Naive thymus-derived CD8-positive, alpha-beta T cell (primary cell): ENCODE data around the gene PNPO. TPM values are rescaled to one million over a fixed set of nuclear protein-coding genes. Genes with fewer than 3 reads are reported as not detected.

Experiments used
- ATAC-seq, 2 donors: fragments of 150-1000 bp; cut with Tn5 transposase in 1 of 2; sonication (Bioruptor Pico), chemical (Tn5 transposase) in 1 of 2; 1 replicate in 1 of 2; 2 replicates in 1 of 2; pipeline ENCODE4 v1.10.0; 2021; ENCODE audit warnings: mild to moderate bottlenecking in 2 of 2, moderate library complexity in 2 of 2
- POLR2A ChIA-PET: fragments of 350-600 bp; sonication (Branson Sonifier 250); formaldehyde crosslinking; loops from one replicate; lab custom pipeline; 2021; ENCODE audit warnings: antibody characterized with exemption; lab: Charles Lee
- DNase-seq, 10 donors: peaks; one replicate each; pipeline versions ENCODE4 v3.0.0 to v3.0.0-alpha.2; 2020 to 2022
- H3K27ac Mint-ChIP-seq, 10 donors: one replicate each; pipeline ENCODE4 v1.8.0; 2020 to 2022; ENCODE audit warnings: mild to moderate bottlenecking in 10 of 10, mixed read lengths in 10 of 10, moderate library complexity in 4 of 10, inconsistent platforms in 1 of 10
- H3K27me3 Mint-ChIP-seq, 5 donors: one replicate each; pipeline ENCODE4 v1.8.0; 2021 to 2022; ENCODE audit warnings: mixed read lengths in 5 of 5
- H3K36me3 Mint-ChIP-seq, 3 donors: one replicate each; pipeline ENCODE4 v1.8.0; 2020 to 2022; ENCODE audit warnings: mixed read lengths in 3 of 3, mild to moderate bottlenecking in 2 of 3, inconsistent platforms in 1 of 3
- H3K4me1 Mint-ChIP-seq, 4 donors: one replicate each; pipeline ENCODE4 v1.8.0; 2021 to 2022; ENCODE audit warnings: mixed read lengths in 4 of 4
- H3K4me3 Mint-ChIP-seq, 10 donors: one replicate each; pipeline ENCODE4 v1.8.0; 2020 to 2022; ENCODE audit warnings: mild to moderate bottlenecking in 10 of 10, mixed read lengths in 10 of 10, moderate library complexity in 6 of 10, inconsistent platforms in 1 of 10
- H3K9me3 Mint-ChIP-seq, 9 donors: one replicate each; pipeline ENCODE4 v1.8.0; 2020 to 2022; ENCODE audit warnings: mixed read lengths in 9 of 9, mild to moderate bottlenecking in 3 of 9, inconsistent platforms in 1 of 9, moderate library complexity in 1 of 9
- polyA plus RNA-seq, 3 donors: library from polyadenylated mRNA; unstranded; fragments of 300-500 nt; fragmentation: Illumina TruSeq; gene quantifications; one replicate each; pipeline ENCODE4 v1.2.3, GENCODE V29; 2021
- total RNA-seq, 8 experiments: library from RNA in 2 of 8; stranded (reverse) in 2 of 8; gene quantifications; one replicate each; pipeline ENCODE4 v1.2.3 and lab custom pipeline; 2021 to 2026

Gene PNPO
- total and polyA plus RNA-seq, 5 experiments from 2014 or later, result 17.2 to 31.8 (median 26.0) TPM

DNA sequence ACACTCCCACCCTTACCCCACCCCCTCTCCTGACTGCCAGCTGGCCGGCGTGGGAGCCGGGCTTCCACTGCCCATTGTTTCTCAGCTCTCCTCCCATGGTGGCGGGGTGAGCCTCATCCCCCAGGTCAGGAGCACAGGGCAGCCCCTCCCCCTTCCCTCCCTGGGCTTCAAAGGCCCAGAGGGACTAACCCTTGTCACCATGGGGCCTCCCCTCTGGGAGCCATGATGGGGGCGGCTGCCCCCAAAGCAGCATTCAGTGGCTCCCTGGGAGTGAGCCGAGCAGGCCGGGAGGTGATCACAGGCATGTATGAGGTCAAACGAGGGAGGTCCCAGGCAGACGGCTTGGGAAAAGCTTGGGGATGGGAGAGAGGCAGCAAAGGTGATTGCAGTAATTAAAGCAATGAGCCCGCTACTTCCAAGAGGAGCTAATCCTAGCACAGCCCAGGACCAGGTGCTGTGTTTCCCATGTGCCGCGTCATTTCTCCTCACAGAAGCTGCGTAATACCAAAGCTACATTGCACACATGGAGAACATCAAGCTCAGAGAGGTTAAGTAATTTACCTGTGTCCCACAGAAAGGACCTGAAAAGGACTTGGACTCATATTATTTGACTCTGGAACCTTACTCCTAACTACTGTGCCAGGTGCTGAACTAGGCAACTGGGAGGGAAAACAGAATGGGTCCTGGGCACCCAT is 54.0 kb downstream of the PNPO start:
- peaks cover 0 to 5% (median 0%) of the 10 kb centered on the region in 5 donors for H3K27me3 Mint-ChIP-seq
- H3K27ac Mint-ChIP-seq, result no peak overlapping the region
- no peak for ATAC-seq
- DNase-seq, result no peak
- H3K9me3 Mint-ChIP-seq, result no peaks in the 10 kb centered on the region
- POLR2A ChIA-PET, result no interaction called here
- H3K4me3 Mint-ChIP-seq, result no peak overlapping the region
- H3K36me3 Mint-ChIP-seq, result no peaks in the 10 kb centered on the region
- H3K4me1 Mint-ChIP-seq, result peaks cover 0 to 6% (median 6%) of the 10 kb centered on the region in 4 donors

DNA sequence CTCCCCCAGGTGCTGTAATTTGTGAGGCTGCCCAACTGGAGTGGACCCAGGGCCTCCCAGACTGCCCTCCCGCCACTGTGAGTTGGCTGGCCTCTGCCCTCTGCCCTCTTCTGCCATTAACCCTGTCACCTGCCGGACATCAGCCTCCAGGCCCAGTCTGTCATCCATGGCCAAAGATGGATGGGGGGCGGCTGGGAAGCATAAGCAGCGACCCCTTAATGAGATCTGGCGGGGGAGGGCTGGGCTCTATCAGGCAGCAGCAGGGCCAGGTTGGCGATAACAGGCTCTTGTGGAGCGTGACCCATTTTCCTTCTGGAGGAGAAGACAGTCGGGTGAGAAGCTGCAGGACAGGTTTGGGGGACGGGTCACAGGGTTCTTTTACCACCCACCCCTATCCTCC is 54.8 kb downstream of the PNPO start:
- Mint-ChIP-seq H3K9me3 (no peaks in the 10 kb centered on the region), H3K4me1 (peaks cover 0 to 8% (median 6%) of the 10 kb centered on the region in 4 donors), H3K27me3 (peaks cover 0 to 5% (median 0%) of the 10 kb centered on the region in 5 donors), H3K4me3 (no peak overlapping the region), H3K27ac (no peak overlapping the region), H3K36me3 (no peaks in the 10 kb centered on the region)
- no peak for DNase-seq
- POLR2A ChIA-PET, result interaction anchor here (0.7 kb wide), 1 partner anchor 119 kb away, joined by 3 read pairs; no protein-coding TSS in a partner anchor
- no peak for ATAC-seq

DNA sequence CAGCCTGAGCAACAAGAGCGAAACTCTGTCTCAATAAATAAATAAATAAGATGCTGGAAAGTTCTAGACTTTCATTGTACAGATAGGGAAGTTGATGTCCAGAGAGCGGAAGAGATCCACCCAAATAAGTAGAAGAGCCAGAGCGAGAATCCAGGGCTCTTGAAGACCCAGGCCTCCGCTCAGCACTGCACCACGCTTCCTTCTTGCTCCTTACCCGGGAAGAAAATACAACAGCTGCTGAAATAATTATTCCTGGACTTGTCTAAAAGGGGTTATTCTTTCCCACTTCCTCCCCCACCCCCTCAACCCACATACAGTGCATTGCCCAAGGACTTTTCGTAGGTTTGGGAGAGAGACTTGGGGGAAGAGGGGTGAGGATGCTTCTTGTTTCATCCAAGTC is 56.2 kb downstream of the PNPO start:
- no peak for DNase-seq
- POLR2A ChIA-PET, result no interaction called here
- H3K27me3 Mint-ChIP-seq, result peaks cover 0 to 7% (median 0%) of the 10 kb centered on the region in 5 donors
- H3K9me3 Mint-ChIP-seq, result no peaks in the 10 kb centered on the region
- peaks cover 0 to 12% (median 6%) of the 10 kb centered on the region in 4 donors for H3K4me1 Mint-ChIP-seq
- H3K36me3 Mint-ChIP-seq, result no peaks in the 10 kb centered on the region
- no peak overlapping the region for H3K4me3 Mint-ChIP-seq
- no peak for ATAC-seq
- H3K27ac Mint-ChIP-seq, result no peak overlapping the region

DNA sequence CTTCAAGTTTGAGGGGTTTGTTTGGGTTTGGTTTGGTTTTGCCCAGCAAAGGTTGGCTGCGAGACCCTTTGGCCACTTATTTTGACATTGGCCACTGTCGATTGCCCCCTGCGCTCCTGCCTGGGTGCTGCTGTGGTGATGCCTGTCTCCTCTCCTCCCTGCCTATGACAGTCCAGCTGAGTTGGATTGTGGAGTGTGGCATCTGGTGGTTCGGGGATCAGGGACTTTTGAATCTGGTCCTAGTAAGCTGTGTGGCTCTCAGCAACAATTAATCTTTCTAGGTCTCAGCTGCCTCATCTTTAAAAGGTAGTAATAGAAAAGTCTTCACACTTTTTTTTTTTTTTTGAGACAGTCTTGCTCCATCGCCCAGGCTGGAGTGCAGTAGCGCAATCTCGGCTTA is 56.7 kb downstream of the PNPO start:
- ATAC-seq (no peak), DNase-seq (no peak)
- Mint-ChIP-seq H3K27me3 (peaks cover 0 to 7% (median 0%) of the 10 kb centered on the region in 5 donors), H3K4me1 (peaks cover 0 to 15% (median 6%) of the 10 kb centered on the region in 4 donors), H3K36me3 (no peaks in the 10 kb centered on the region), H3K4me3 (no peak overlapping the region), H3K9me3 (no peaks in the 10 kb centered on the region), H3K27ac (no peak overlapping the region)
- POLR2A ChIA-PET, result no interaction called here

Other genes starting within 250 kb of the PNPO start
- gene TBKBP1, start 247.4 kb upstream of the PNPO start, total RNA-seq, result 1 to 10 TPM; 1.4 to 3.1 TPM
- gene TBKBP1, start 247.4 kb upstream of the PNPO start, polyA plus RNA-seq, result under 1 TPM in 2 of 3 donors, not detected in 1; 0.07 to 0.59 TPM
- gene TBX21, start 208.3 kb upstream of the PNPO start, total RNA-seq, result 1 to 10 TPM; 1.6 to 2.1 TPM
- 10 to 100 TPM in 1 of 3 donors, 1 to 10 TPM in 1, under 1 TPM in 1; 0.42 to 27.4 (median 1.3) TPM for gene TBX21, start 208.3 kb upstream of the PNPO start, polyA plus RNA-seq
- gene OSBPL7, start 119.8 kb upstream of the PNPO start, total RNA-seq, result 10 to 100 TPM; 38.8 to 48.1 TPM
- gene OSBPL7, start 119.8 kb upstream of the PNPO start, polyA plus RNA-seq, result 1 to 10 TPM; 3.6 to 6.8 (median 4.4) TPM
- gene MRPL10, start 110.0 kb upstream of the PNPO start, total RNA-seq, result 10 to 100 TPM; 38.2 to 41.8 TPM
- 10 to 100 TPM; 38.3 to 68.5 (median 38.3) TPM for gene MRPL10, start 110.0 kb upstream of the PNPO start, polyA plus RNA-seq
- gene LRRC46, start 109.9 kb upstream of the PNPO start, total RNA-seq, result under 1 TPM; 0.29 to 0.85 TPM
- under 1 TPM; 0.43 to 0.56 (median 0.48) TPM for gene LRRC46, start 109.9 kb upstream of the PNPO start, polyA plus RNA-seq
- gene SCRN2, start 100.3 kb upstream of the PNPO start, total RNA-seq, result 10 to 100 TPM; 41.4 to 46.0 TPM
- gene SCRN2, start 100.3 kb upstream of the PNPO start, polyA plus RNA-seq, result 10 to 100 TPM; 19.3 to 37.9 (median 21.6) TPM
- under 1 TPM; 0.16 to 0.33 TPM for gene SP6, start 90.4 kb upstream of the PNPO start, total RNA-seq
- under 1 TPM in 1 of 3 donors, not detected in 2; 0.13 TPM for gene SP6, start 90.4 kb upstream of the PNPO start, polyA plus RNA-seq
- 10 to 100 TPM; 31.6 to 31.7 TPM for gene SP2, start 45.3 kb upstream of the PNPO start, total RNA-seq
- gene SP2, start 45.3 kb upstream of the PNPO start, polyA plus RNA-seq, result 10 to 100 TPM in 1 of 3 donors, 1 to 10 TPM in 2; 4.5 to 13.0 (median 9.6) TPM
- gene PRR15L, start 16.3 kb downstream of the PNPO start, total RNA-seq, result not detected
- under 1 TPM; 0.14 to 0.36 (median 0.16) TPM for gene PRR15L, start 16.3 kb downstream of the PNPO start, polyA plus RNA-seq
- 100 to 1,000 TPM; 352 to 356 TPM for gene CDK5RAP3, start 29.5 kb downstream of the PNPO start, total RNA-seq
- 10 to 100 TPM; 63.6 to 73.0 (median 70.2) TPM for gene CDK5RAP3, start 29.5 kb downstream of the PNPO start, polyA plus RNA-seq
- gene COPZ2, start 96.2 kb downstream of the PNPO start, total RNA-seq, result 1 to 10 TPM; 1.2 to 2.4 TPM
- 1 to 10 TPM in 2 of 3 donors, under 1 TPM in 1; 0.84 to 7.1 (median 1.6) TPM for gene COPZ2, start 96.2 kb downstream of the PNPO start, polyA plus RNA-seq
- gene NFE2L1, start 106.8 kb downstream of the PNPO start, total RNA-seq, result 10 to 100 TPM; 45.5 to 50.4 TPM
- gene NFE2L1, start 106.8 kb downstream of the PNPO start, polyA plus RNA-seq, result 10 to 100 TPM in 1 of 3 donors, 1 to 10 TPM in 2; 5.0 to 14.2 (median 7.2) TPM
- gene CBX1, start 159.9 kb downstream of the PNPO start, total RNA-seq, result 10 to 100 TPM; 33.6 to 34.6 TPM
- 10 to 100 TPM; 20.8 to 24.4 (median 24.3) TPM for gene CBX1, start 159.9 kb downstream of the PNPO start, polyA plus RNA-seq
- gene SNX11, start 166.2 kb downstream of the PNPO start, total RNA-seq, result 10 to 100 TPM; 19.5 to 20.9 TPM
- 10 to 100 TPM; 18.8 to 28.3 (median 25.6) TPM for gene SNX11, start 166.2 kb downstream of the PNPO start, polyA plus RNA-seq